ENCODE results near the gene KIF26B. TPM values are rescaled to one million over a fixed set of nuclear protein-coding genes. Genes with fewer than 3 reads are reported as not detected.

Gene KIF26B
- total and polyA plus RNA-seq, 2 experiments from 2014 or later: 0.03 to 0.76 TPM

DNA sequence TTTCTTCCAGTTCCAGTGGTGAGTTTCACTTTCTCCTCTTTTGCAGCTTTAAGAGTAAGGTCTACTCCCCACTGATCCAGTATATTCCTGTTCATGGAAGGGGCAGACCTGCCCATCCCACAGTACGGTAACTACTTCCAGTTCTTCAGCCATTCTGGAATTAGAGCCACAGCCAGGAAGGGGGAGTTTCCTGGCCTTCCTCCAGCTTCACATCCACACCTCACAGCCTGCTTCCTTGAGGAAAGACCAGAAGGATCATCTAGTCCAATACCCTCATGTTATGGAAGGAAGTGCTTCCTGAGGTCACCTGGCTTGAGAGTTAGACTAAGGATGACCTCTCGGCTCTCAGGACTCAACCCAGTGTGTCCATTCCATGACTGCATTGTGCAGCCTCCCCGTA lies 597.8 kb downstream of the KIF26B start:
- H3F3A ChIP-seq (replicated peaks; ENCODE audit: low read depth): no peaks in the 10 kb centered on the region
- ATAC-seq (no peak), DNase-seq (ENCODE audit: low spot score) (no peak)
- H3K27me3 ChIP-seq (ENCODE audit: insufficient read depth): no peaks in the 10 kb centered on the region
- H3K4me3 Mint-ChIP-seq: no peak overlapping the region
- H3K4me1 Mint-ChIP-seq: peaks cover 25% of the 10 kb centered on the region
- H3K4me3 ChIP-seq: no peak overlapping the region
- H4K20me1 ChIP-seq (replicated peaks; ENCODE audit: insufficient read depth): no peaks in the 10 kb centered on the region
- no peaks in the 10 kb centered on the region; the same call in 1 of the 2 replicates for H3K9me2 ChIP-seq (ENCODE audit: insufficient read depth)
- peaks cover 3% of the 10 kb centered on the region; the same call in 1 of the 3 replicates for H3K36me3 Mint-ChIP-seq (ENCODE audit: low read depth)
- no peaks in the 10 kb centered on the region for H3K79me2 ChIP-seq (replicated peaks; ENCODE audit: insufficient read depth)
- H3K9me3 Mint-ChIP-seq: no peaks in the 10 kb centered on the region
- no peak overlapping the region for H3K27ac Mint-ChIP-seq
- H2AFZ ChIP-seq: no peak overlapping the region
- TF ChIP-seq NANOG (IDR thresholded peaks at IDR 0.05; ENCODE audit: borderline replicate concordance) (no peak), ZNF331 (CRISPR knock-in tag; IDR thresholded peaks at IDR 0.05; ENCODE audit: low read depth) (no peak), CREB1 (CRISPR knock-in tag; IDR thresholded peaks at IDR 0.05; ENCODE audit: low read depth) (no peak), JUNB (IDR thresholded peaks at IDR 0.05; ENCODE audit: unreplicated experiment) (no peak), POLR2AphosphoS5 (IDR thresholded peaks at IDR 0.05; ENCODE audit: low read depth) (no peak), ZNF114 (CRISPR knock-in tag; IDR thresholded peaks at IDR 0.05) (no peak), EZH2phosphoT487 (IDR thresholded peaks at IDR 0.05; ENCODE audit: unreplicated experiment) (no peak), EZH2 (IDR thresholded peaks at IDR 0.05; ENCODE audit: low read depth, unreplicated experiment) (no peak), STAT1 (IDR thresholded peaks at IDR 0.05; ENCODE audit: unreplicated experiment) (no peak)
- TF ChIP-seq, protein P1, sequence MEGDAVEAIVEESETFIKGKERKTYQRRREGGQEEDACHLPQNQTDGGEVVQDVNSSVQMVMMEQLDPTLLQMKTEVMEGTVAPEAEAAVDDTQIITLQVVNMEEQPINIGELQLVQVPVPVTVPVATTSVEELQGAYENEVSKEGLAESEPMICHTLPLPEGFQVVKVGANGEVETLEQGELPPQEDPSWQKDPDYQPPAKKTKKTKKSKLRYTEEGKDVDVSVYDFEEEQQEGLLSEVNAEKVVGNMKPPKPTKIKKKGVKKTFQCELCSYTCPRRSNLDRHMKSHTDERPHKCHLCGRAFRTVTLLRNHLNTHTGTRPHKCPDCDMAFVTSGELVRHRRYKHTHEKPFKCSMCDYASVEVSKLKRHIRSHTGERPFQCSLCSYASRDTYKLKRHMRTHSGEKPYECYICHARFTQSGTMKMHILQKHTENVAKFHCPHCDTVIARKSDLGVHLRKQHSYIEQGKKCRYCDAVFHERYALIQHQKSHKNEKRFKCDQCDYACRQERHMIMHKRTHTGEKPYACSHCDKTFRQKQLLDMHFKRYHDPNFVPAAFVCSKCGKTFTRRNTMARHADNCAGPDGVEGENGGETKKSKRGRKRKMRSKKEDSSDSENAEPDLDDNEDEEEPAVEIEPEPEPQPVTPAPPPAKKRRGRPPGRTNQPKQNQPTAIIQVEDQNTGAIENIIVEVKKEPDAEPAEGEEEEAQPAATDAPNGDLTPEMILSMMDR (conservative IDR thresholded peaks at IDR 0.05; ENCODE audit: low read depth in 2 of 2): no peak
- TF ChIP-seq, protein P2, sequence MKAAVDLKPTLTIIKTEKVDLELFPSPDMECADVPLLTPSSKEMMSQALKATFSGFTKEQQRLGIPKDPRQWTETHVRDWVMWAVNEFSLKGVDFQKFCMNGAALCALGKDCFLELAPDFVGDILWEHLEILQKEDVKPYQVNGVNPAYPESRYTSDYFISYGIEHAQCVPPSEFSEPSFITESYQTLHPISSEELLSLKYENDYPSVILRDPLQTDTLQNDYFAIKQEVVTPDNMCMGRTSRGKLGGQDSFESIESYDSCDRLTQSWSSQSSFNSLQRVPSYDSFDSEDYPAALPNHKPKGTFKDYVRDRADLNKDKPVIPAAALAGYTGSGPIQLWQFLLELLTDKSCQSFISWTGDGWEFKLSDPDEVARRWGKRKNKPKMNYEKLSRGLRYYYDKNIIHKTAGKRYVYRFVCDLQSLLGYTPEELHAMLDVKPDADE (IDR thresholded peaks at IDR 0.05): no peak
- TF ChIP-seq, protein P3, sequence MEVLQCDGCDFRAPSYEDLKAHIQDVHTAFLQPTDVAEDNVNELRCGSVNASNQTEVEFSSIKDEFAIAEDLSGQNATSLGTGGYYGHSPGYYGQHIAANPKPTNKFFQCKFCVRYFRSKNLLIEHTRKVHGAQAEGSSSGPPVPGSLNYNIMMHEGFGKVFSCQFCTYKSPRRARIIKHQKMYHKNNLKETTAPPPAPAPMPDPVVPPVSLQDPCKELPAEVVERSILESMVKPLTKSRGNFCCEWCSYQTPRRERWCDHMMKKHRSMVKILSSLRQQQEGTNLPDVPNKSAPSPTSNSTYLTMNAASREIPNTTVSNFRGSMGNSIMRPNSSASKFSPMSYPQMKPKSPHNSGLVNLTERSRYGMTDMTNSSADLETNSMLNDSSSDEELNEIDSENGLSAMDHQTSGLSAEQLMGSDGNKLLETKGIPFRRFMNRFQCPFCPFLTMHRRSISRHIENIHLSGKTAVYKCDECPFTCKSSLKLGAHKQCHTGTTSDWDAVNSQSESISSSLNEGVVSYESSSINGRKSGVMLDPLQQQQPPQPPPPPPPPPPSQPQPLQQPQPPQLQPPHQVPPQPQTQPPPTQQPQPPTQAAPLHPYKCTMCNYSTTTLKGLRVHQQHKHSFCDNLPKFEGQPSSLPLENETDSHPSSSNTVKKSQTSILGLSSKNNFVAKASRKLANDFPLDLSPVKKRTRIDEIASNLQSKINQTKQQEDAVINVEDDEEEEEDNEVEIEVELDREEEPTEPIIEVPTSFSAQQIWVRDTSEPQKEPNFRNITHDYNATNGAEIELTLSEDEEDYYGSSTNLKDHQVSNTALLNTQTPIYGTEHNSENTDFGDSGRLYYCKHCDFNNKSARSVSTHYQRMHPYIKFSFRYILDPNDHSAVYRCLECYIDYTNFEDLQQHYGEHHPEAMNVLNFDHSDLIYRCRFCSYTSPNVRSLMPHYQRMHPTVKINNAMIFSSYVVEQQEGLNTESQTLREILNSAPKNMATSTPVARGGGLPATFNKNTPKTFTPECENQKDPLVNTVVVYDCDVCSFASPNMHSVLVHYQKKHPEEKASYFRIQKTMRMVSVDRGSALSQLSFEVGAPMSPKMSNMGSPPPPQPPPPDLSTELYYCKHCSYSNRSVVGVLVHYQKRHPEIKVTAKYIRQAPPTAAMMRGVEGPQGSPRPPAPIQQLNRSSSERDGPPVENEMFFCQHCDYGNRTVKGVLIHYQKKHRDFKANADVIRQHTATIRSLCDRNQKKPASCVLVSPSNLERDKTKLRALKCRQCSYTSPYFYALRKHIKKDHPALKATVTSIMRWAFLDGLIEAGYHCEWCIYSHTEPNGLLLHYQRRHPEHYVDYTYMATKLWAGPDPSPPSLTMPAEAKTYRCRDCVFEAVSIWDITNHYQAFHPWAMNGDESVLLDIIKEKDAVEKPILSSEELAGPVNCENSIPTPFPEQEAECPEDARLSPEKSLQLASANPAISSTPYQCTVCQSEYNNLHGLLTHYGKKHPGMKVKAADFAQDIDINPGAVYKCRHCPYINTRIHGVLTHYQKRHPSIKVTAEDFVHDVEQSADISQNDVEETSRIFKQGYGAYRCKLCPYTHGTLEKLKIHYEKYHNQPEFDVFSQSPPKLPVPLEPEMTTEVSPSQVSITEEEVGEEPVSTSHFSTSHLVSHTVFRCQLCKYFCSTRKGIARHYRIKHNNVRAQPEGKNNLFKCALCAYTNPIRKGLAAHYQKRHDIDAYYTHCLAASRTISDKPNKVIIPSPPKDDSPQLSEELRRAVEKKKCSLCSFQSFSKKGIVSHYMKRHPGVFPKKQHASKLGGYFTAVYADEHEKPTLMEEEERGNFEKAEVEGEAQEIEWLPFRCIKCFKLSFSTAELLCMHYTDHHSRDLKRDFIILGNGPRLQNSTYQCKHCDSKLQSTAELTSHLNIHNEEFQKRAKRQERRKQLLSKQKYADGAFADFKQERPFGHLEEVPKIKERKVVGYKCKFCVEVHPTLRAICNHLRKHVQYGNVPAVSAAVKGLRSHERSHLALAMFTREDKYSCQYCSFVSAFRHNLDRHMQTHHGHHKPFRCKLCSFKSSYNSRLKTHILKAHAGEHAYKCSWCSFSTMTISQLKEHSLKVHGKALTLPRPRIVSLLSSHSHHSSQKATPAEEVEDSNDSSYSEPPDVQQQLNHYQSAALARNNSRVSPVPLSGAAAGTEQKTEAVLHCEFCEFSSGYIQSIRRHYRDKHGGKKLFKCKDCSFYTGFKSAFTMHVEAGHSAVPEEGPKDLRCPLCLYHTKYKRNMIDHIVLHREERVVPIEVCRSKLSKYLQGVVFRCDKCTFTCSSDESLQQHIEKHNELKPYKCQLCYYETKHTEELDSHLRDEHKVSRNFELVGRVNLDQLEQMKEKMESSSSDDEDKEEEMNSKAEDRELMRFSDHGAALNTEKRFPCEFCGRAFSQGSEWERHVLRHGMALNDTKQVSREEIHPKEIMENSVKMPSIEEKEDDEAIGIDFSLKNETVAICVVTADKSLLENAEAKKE (CRISPR knock-in tag; IDR thresholded peaks at IDR 0.05): no peak
- TF ChIP-seq, protein P4, sequence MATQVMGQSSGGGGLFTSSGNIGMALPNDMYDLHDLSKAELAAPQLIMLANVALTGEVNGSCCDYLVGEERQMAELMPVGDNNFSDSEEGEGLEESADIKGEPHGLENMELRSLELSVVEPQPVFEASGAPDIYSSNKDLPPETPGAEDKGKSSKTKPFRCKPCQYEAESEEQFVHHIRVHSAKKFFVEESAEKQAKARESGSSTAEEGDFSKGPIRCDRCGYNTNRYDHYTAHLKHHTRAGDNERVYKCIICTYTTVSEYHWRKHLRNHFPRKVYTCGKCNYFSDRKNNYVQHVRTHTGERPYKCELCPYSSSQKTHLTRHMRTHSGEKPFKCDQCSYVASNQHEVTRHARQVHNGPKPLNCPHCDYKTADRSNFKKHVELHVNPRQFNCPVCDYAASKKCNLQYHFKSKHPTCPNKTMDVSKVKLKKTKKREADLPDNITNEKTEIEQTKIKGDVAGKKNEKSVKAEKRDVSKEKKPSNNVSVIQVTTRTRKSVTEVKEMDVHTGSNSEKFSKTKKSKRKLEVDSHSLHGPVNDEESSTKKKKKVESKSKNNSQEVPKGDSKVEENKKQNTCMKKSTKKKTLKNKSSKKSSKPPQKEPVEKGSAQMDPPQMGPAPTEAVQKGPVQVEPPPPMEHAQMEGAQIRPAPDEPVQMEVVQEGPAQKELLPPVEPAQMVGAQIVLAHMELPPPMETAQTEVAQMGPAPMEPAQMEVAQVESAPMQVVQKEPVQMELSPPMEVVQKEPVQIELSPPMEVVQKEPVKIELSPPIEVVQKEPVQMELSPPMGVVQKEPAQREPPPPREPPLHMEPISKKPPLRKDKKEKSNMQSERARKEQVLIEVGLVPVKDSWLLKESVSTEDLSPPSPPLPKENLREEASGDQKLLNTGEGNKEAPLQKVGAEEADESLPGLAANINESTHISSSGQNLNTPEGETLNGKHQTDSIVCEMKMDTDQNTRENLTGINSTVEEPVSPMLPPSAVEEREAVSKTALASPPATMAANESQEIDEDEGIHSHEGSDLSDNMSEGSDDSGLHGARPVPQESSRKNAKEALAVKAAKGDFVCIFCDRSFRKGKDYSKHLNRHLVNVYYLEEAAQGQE (IDR thresholded peaks at IDR 0.05; ENCODE audit: unreplicated experiment): no peak
- peaks cover 10% of the 10 kb centered on the region; the same call in 1 of the 2 replicates for H3K4me1 ChIP-seq (ENCODE audit: insufficient read depth)
- H3K36me3 ChIP-seq (ENCODE audit: insufficient read depth): no peaks in the 10 kb centered on the region
- no peaks in the 10 kb centered on the region for H3K27me3 Mint-ChIP-seq (ENCODE audit: insufficient read depth, low read depth, poor library complexity)
- no peak overlapping the region for H3K4me2 ChIP-seq
- no peak overlapping the region for H3K27ac ChIP-seq (ENCODE audit: low read depth)
